Glomerular endothelial cell (primary cell): ENCODE data around the gene GNAI3. TPM values are rescaled to one million over a fixed set of nuclear protein-coding genes. Genes with fewer than 3 reads are reported as not detected.

Source experiments
- DNase-seq: peaks from one replicate; pipeline ENCODE4 v3.0.0-alpha.2; 2011; ENCODE audit warnings: low read depth, low spot score; ENCODE audit errors: extremely low read depth
- total RNA-seq: library from RNA; depleted of rRNA; stranded (reverse); fragments of >200 nt; gene quantifications from 2 replicates; pipeline ENCODE4 v1.2.3, GENCODE V29; 2015

GNAI3 gene
- total RNA-seq, 1 donor from 2014 or later, result 10.7 TPM

- DNase-seq, result no peak
These were observed 86.6 kb downstream of the GNAI3 start for GRCh38 chr1:109634771-109635750.

- no peak for DNase-seq
These were observed 87.4 kb downstream of the GNAI3 start for GRCh38 chr1:109635862-109636200.

GRCh38 chr1:109636201-109636952 is 88.0 kb downstream of the GNAI3 start:
- DNase-seq, result no peak

- DNase-seq, result no peak
These were observed 89.0 kb downstream of the GNAI3 start for GRCh38 chr1:109637446-109637845.

- no peak for DNase-seq
These were observed 90.8 kb downstream of the GNAI3 start for GRCh38 chr1:109639063-109639840.

GRCh38 chr1:109639841-109640184 is 91.4 kb downstream of the GNAI3 start:
- DNase-seq, result no peak

- no peak for DNase-seq
These were observed 92.0 kb downstream of the GNAI3 start for GRCh38 chr1:109640285-109640865.

GRCh38 chr1:109641078-109641740 is 92.8 kb downstream of the GNAI3 start:
- no peak for DNase-seq

- DNase-seq, result no peak
These were observed 93.4 kb downstream of the GNAI3 start for GRCh38 chr1:109641861-109642260.

GRCh38 chr1:109642626-109643025 is 94.2 kb downstream of the GNAI3 start:
- no peak for DNase-seq

- DNase-seq, result no peak
These were observed 95.2 kb downstream of the GNAI3 start for GRCh38 chr1:109643385-109644230.

- no peak for DNase-seq
These were observed 96.3 kb downstream of the GNAI3 start for GRCh38 chr1:109644670-109645069.

GRCh38 chr1:109649491-109649914 is 101.1 kb downstream of the GNAI3 start:
- DNase-seq, result no peak

- no peak for DNase-seq
These were observed 102.2 kb downstream of the GNAI3 start for GRCh38 chr1:109650609-109651008.

- no peak for DNase-seq
These were observed 104.0 kb downstream of the GNAI3 start for GRCh38 chr1:109652402-109652801.

- no peak for DNase-seq
These were observed 104.9 kb downstream of the GNAI3 start for GRCh38 chr1:109653306-109653705.

GRCh38 chr1:109654519-109654918 is 106.1 kb downstream of the GNAI3 start:
- no peak for DNase-seq

- DNase-seq, result no peak
These were observed 107.5 kb downstream of the GNAI3 start, which contains the start of gene GSTM4 for GRCh38 chr1:109655615-109656519. GSTM4 (plus strand) TSS chr1:109656099; CDS start chr1:109656390, 291 bp downstream.
